ENCODE results near the gene DHRS4L2. TPM values are rescaled to one million over a fixed set of nuclear protein-coding genes. Genes with fewer than 3 reads are reported as not detected.

DHRS4L2 gene
- total RNA-seq, 1 donor from 2014 or later = 8.3 TPM

DNA sequence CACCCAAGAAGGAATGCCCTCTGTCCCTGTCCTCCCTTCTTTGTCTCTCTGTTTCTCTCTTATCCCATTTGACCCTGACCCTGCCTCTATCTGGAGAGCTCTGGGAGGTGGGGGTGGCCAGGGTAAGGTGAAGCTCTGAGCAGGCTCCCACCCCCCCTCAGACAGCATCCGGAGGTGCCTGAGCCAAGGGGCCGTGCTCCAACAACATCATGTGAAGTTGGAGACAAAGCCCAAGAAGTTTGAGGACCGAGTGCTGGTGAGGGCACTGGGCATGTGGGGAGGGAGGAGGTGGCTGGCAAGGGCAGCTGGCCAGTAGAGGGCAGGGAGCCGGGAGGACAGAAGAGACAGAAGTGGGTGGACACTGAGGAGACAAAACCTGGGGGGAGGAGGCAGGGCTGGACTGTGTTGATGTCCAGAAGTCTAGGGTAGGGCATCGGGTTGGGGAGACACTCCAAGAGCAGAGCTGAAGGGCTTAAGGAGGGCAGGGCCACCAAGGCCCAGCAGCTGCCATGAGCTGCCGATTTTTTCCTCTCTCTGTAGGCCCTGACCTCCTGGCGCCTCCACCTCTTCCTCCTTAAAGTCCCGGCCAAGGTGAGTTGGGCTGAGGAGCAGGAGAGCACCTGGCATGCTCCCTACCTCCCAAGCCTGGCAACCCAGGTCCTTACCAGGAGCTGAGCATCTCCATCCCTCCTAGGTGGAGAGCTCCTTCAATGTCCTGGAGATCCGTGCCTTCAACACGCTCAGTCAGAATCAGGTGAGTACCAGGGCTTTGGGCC lies 65.0 kb downstream of the DHRS4L2 start:
- DNase-seq (ENCODE audit: low read depth) = no peak

GRCh38 chr14:24054324-24054641 lies 65.6 kb downstream of the DHRS4L2 start:
- DNase-seq (ENCODE audit: low read depth) = no peak

GRCh38 chr14:24054646-24055045 lies 65.9 kb downstream of the DHRS4L2 start:
- DNase-seq (ENCODE audit: low read depth) = no peak

Other genes with a start within 250 kb of the DHRS4L2 start
- 31.3 and 34.6 TPM in 2 replicates for gene DHRS4, start 35.2 kb upstream of the DHRS4L2 start, total RNA-seq
- 0.10 TPM in 1 of 2 replicates, not detected in the other for gene CARMIL3, start 63.1 kb downstream of the DHRS4L2 start, total RNA-seq
- not detected in 2 replicates for gene CPNE6, start 82.6 kb downstream of the DHRS4L2 start, total RNA-seq
- 18.5 and 28.0 TPM in 2 replicates for gene PCK2, start 105.4 kb downstream of the DHRS4L2 start, total RNA-seq
- gene DCAF11, start 125.8 kb downstream of the DHRS4L2 start, total RNA-seq = 73.8 and 112 TPM in 2 replicates
- gene NRL, start 126.0 kb downstream of the DHRS4L2 start, total RNA-seq = 1.6 and 2.4 TPM in 2 replicates
- gene FITM1, start 141.7 kb downstream of the DHRS4L2 start, total RNA-seq = 0.25 TPM in 1 of 2 replicates, not detected in the other
- gene PSME1, start 147.3 kb downstream of the DHRS4L2 start, total RNA-seq = 209 and 265 TPM in 2 replicates
- gene EMC9, start 152.7 kb downstream of the DHRS4L2 start, total RNA-seq = 10.1 and 20.7 TPM in 2 replicates
- gene PSME2, start 157.7 kb downstream of the DHRS4L2 start, total RNA-seq = 69.3 and 258 TPM in 2 replicates
- 52.1 and 52.6 TPM in 2 replicates for gene RNF31, start 158.6 kb downstream of the DHRS4L2 start, total RNA-seq
- gene IRF9, start 172.3 kb downstream of the DHRS4L2 start, total RNA-seq = 78.3 and 87.7 TPM in 2 replicates
- gene REC8, start 183.2 kb downstream of the DHRS4L2 start, total RNA-seq = 13.4 and 43.3 TPM in 2 replicates
- 47.4 and 76.0 TPM in 2 replicates for gene IPO4, start 199.9 kb downstream of the DHRS4L2 start, total RNA-seq
- gene TM9SF1, start 206.5 kb downstream of the DHRS4L2 start, total RNA-seq = 75.4 and 153 TPM in 2 replicates
- 0.05 TPM in 1 of 2 replicates, not detected in the other for gene TSSK4, start 216.8 kb downstream of the DHRS4L2 start, total RNA-seq
- gene CHMP4A, start 224.6 kb downstream of the DHRS4L2 start, total RNA-seq = 38.4 and 65.1 TPM in 2 replicates
- 10.0 and 10.2 TPM in 2 replicates for gene MDP1, start 227.1 kb downstream of the DHRS4L2 start, total RNA-seq
- gene NEDD8, start 243.4 kb downstream of the DHRS4L2 start, total RNA-seq = 146 and 185 TPM in 2 replicates
- gene GMPR2, start 244.0 kb downstream of the DHRS4L2 start, total RNA-seq = 96.7 and 106 TPM in 2 replicates